Thyroid gland (tissue), 4 donors: ENCODE data around the gene ALG6.

ENCODE experiments used
- CTCF ChIP-seq, 6 experiments: fragments of 200-600 bp in 3 of 6; fragments of 450-650 bp in 3 of 6; sonication (generic) in 3 of 6; IDR thresholded peaks; one replicate each; pipeline ENCODE4 v1.5.1; 2016 to 2019; ENCODE audit warnings: antibody characterized with exemption in 6 of 6, mild to moderate bottlenecking in 2 of 6, inconsistent platforms in 1 of 6, moderate library complexity in 1 of 6
- POLR2A ChIP-seq, 2 donors: fragments of 450-650 bp; IDR thresholded peaks; one replicate each; pipeline ENCODE4 v1.6.1; 2017; ENCODE audit warnings: antibody characterized with exemption in 2 of 2, mild to moderate bottlenecking in 2 of 2, moderate library complexity in 1 of 2

GRCh38 chr1:63381741-63382140 lies 14.3 kb downstream of the ALG6 start:
- TF ChIP-seq POLR2A (IDR thresholded peaks at IDR 0.05), result no peak
- no peak for TF ChIP-seq CTCF (IDR thresholded peaks at IDR 0.05)
